Neural cell (in vitro differentiated cells): ENCODE results near the gene LRRTM3. TPM values are rescaled to one million over a fixed set of nuclear protein-coding genes. Genes with fewer than 3 reads are reported as not detected.

Experiments used
- H2AFZ ChIP-seq: fragments of 200-600, 300-800 bp; sonication (generic), shearing (Covaris generic); 2 replicates; pipeline ENCODE4 v1.6.0; 2014; ENCODE audit warnings: low read depth, mild to moderate bottlenecking, antibody characterized with exemption, low read length, moderate library complexity
- H3F3A ChIP-seq: fragments of 200-600 bp; shearing (Covaris generic); 2 replicates; pipeline ENCODE4 v1.6.1; 2016; ENCODE audit warnings: mild to moderate bottlenecking, moderate library complexity, mixed read lengths, antibody characterized with exemption, low read length; ENCODE audit not compliant: insufficient read depth, poor library complexity, severe bottlenecking
- H3K27ac ChIP-seq: fragments of 200-600, 300-800 bp; sonication (generic), shearing (Covaris generic); 2 replicates; pipeline ENCODE4 v1.5.1; 2014; ENCODE audit warnings: mild to moderate bottlenecking, low read length, moderate library complexity
- H3K27me3 ChIP-seq: fragments of 300-800, 200-600 bp; sonication (generic), shearing (Covaris generic); 2 replicates; pipeline ENCODE4 v1.6.0; 2014; ENCODE audit warnings: mild to moderate bottlenecking, low read depth, low read length, moderate library complexity; ENCODE audit not compliant: insufficient read depth
- H3K36me3 ChIP-seq: fragments of 300-800, 200-600 bp; sonication (generic), shearing (Covaris generic); 2 replicates; pipeline ENCODE4 v1.5.1; 2014; ENCODE audit warnings: mild to moderate bottlenecking, antibody characterized with exemption, low read length, moderate library complexity; ENCODE audit not compliant: insufficient read depth
- H3K4me2 ChIP-seq: fragments of 300-800, 200-600 bp; sonication (generic), shearing (Covaris generic); 2 replicates; pipeline ENCODE4 v1.6.0; 2014; ENCODE audit warnings: mild to moderate bottlenecking, low read length
- H3K4me3 ChIP-seq: fragments of 300-800, 200-600 bp; sonication (generic), shearing (Covaris generic); 2 replicates; pipeline ENCODE4 v1.5.1; 2014; ENCODE audit warnings: mild to moderate bottlenecking, low read length, moderate library complexity
- H3K79me2 ChIP-seq: fragments of 200-600 bp; shearing (Covaris generic); replicated peaks from 2 replicates; pipeline ENCODE4 v1.6.0; 2014; ENCODE audit warnings: mild to moderate bottlenecking, low read length, moderate library complexity; ENCODE audit not compliant: insufficient read depth
- H3K9ac ChIP-seq: fragments of 300-800, 200-600 bp; sonication (generic), shearing (Covaris generic); 2 replicates; pipeline ENCODE4 v1.6.1; 2016; ENCODE audit warnings: mild to moderate bottlenecking, low read length, mixed read lengths
- H3K9me2 ChIP-seq: fragments of 200-600 bp; shearing (Covaris generic); 2 replicates; pipeline ENCODE4 v1.6.1; 2016; ENCODE audit warnings: mild to moderate bottlenecking, low read length, mixed read lengths; ENCODE audit not compliant: insufficient read depth
- H3K9me3 ChIP-seq: fragments of 200-600, 300-800 bp; sonication (generic), shearing (Covaris generic); 2 replicates; pipeline ENCODE4 v1.6.1; 2016; ENCODE audit warnings: mild to moderate bottlenecking, mixed run types, low read length, moderate library complexity, mixed read lengths
- H4K20me1 ChIP-seq: fragments of 200-600 bp; shearing (Covaris generic); 2 replicates; pipeline ENCODE4 v1.6.1; 2016; ENCODE audit warnings: mild to moderate bottlenecking, mixed run types; ENCODE audit not compliant: insufficient read depth
- CTCF ChIP-seq: fragments of 450-650 bp; IDR thresholded peaks from 2 replicates; pipeline ENCODE4 v1.5.1; 2014; ENCODE audit warnings: antibody characterized with exemption, mild to moderate bottlenecking, moderate library complexity; ENCODE audit not compliant: poor library complexity, severe bottlenecking
- EP300 ChIP-seq: fragments of 450-650 bp; conservative IDR thresholded peaks from 2 replicates; pipeline ENCODE4 v1.6.1; 2014; ENCODE audit warnings: antibody characterized with exemption, mild to moderate bottlenecking, moderate library complexity; ENCODE audit not compliant: poor library complexity, severe bottlenecking
- EZH2 ChIP-seq: fragments of 200-600, 300-800 bp; shearing (Covaris generic), sonication (generic); IDR thresholded peaks from 2 replicates; pipeline ENCODE4 v1.6.1; 2014; ENCODE audit warnings: antibody characterized with exemption, low read length, borderline replicate concordance, mild to moderate bottlenecking; ENCODE audit not compliant: insufficient read depth, poor library complexity, severe bottlenecking
- MXI1 ChIP-seq: fragments of 450-650 bp; conservative IDR thresholded peaks from 2 replicates; pipeline ENCODE4 v1.6.1; 2014; ENCODE audit warnings: antibody characterized with exemption, mild to moderate bottlenecking; ENCODE audit not compliant: poor library complexity, severe bottlenecking
- POLR2AphosphoS5 ChIP-seq: IDR thresholded peaks from 2 replicates; pipeline ENCODE4 v1.6.1; 2012
- RAD21 ChIP-seq: fragments of 450-650 bp; conservative IDR thresholded peaks from 2 replicates; pipeline ENCODE4 v1.6.1; 2014; ENCODE audit warnings: antibody characterized with exemption, mild to moderate bottlenecking, moderate library complexity
- REST ChIP-seq: IDR thresholded peaks from 2 replicates; pipeline ENCODE4 v1.6.1; 2012; ENCODE audit warnings: borderline replicate concordance
- SMC3 ChIP-seq: fragments of 450-650 bp; conservative IDR thresholded peaks from 2 replicates; pipeline ENCODE4 v1.6.1; 2014; ENCODE audit warnings: antibody characterized with exemption, mild to moderate bottlenecking, moderate library complexity; ENCODE audit not compliant: poor library complexity
- TAF1 ChIP-seq: IDR thresholded peaks from 2 replicates; pipeline ENCODE4 v1.6.1; 2012; ENCODE audit warnings: low read depth
- polyA plus RNA-seq: library from polyadenylated mRNA; depleted of rRNA; stranded (reverse); fragments of >200 nt; gene quantifications from 2 replicates; pipeline ENCODE4 v1.2.3, GENCODE V29; 2014

LRRTM3 gene
- polyA plus RNA-seq, 1 donor from 2014 or later = 3.2 TPM

- Histone ChIP-seq H3K9me2 (no peaks in the 10 kb centered on the region), H3K9ac (no peak overlapping the region), H3K27me3 (no peaks in the 10 kb centered on the region), H3K4me3 (no peak overlapping the region), H2AFZ (no peak overlapping the region), H3K36me3 (no peaks in the 10 kb centered on the region), H4K20me1 (no peaks in the 10 kb centered on the region), H3K79me2 (no peaks in the 10 kb centered on the region), H3K27ac (no peak overlapping the region), H3K9me3 (no peaks in the 10 kb centered on the region), H3F3A (no peaks in the 10 kb centered on the region), H3K4me2 (no peak overlapping the region)
- no peak for TF ChIP-seq CTCF
- no peak for TF ChIP-seq RAD21
- TF ChIP-seq MXI1 = no peak
These were observed 85.6 kb downstream of the LRRTM3 start for GRCh38 chr10:67011480-67011879.

- Histone ChIP-seq H3K79me2 (no peaks in the 10 kb centered on the region), H3K36me3 (no peaks in the 10 kb centered on the region), H3F3A (no peaks in the 10 kb centered on the region), H3K4me3 (no peak overlapping the region), H3K27ac (no peak overlapping the region), H3K27me3 (no peaks in the 10 kb centered on the region), H3K9me2 (no peaks in the 10 kb centered on the region), H3K4me2 (no peak overlapping the region), H3K9ac (no peak overlapping the region), H3K9me3 (no peaks in the 10 kb centered on the region), H4K20me1 (no peaks in the 10 kb centered on the region), H2AFZ (no peak overlapping the region)
- TF ChIP-seq TAF1 (no peak), RAD21 (no peak), MXI1 (no peak), EP300 (no peak), REST (no peak), POLR2AphosphoS5 (no peak)
These were observed 86.1 kb downstream of the LRRTM3 start for GRCh38 chr10:67011981-67012380.

GRCh38 chr10:67015225-67015624, 89.4 kb downstream of the LRRTM3 start:
- no peak overlapping the region for H3K27ac ChIP-seq
- H3K36me3 ChIP-seq = no peaks in the 10 kb centered on the region
- no peaks in the 10 kb centered on the region for H4K20me1 ChIP-seq
- H3K4me3 ChIP-seq = no peak overlapping the region
- H3K9ac ChIP-seq = no peak overlapping the region
- no peaks in the 10 kb centered on the region for H3K9me2 ChIP-seq
- no peaks in the 10 kb centered on the region for H3K27me3 ChIP-seq
- no peak overlapping the region for H2AFZ ChIP-seq
- H3K79me2 ChIP-seq = no peaks in the 10 kb centered on the region
- H3K9me3 ChIP-seq = no peaks in the 10 kb centered on the region
- no peak overlapping the region for H3K4me2 ChIP-seq
- H3F3A ChIP-seq = no peaks in the 10 kb centered on the region
- no peak for TF ChIP-seq POLR2AphosphoS5
- no peak for TF ChIP-seq RAD21
- no peak for TF ChIP-seq MXI1
- no peak for TF ChIP-seq EZH2
- no peak for TF ChIP-seq REST
- TF ChIP-seq SMC3 = no peak
- no peak for TF ChIP-seq CTCF
- TF ChIP-seq TAF1 = no peak
- no peak for TF ChIP-seq EP300
